T-helper 1 cell (primary cell): ENCODE results near the gene GOLGA3.
"Not testable (repeated sequence)": the region's sequence is repeated elsewhere in the genome, so short reads cannot be mapped to it uniquely, and the experiment has no call there.

Experiments used
- DNase-seq, 5 donors: peaks; one replicate each; pipeline ENCODE4 v3.0.0-alpha.2; 2012 to 2020

The GOLGA3 gene

GRCh38 chr12:132847363-132848356 lies 19.0 kb upstream of the GOLGA3 start:
- DNase-seq = no peak

- DNase-seq = not testable (repeated sequence)
These were observed 16.0 kb upstream of the GOLGA3 start for GRCh38 chr12:132844681-132845080.

GRCh38 chr12:132842449-132843045 lies 13.9 kb upstream of the GOLGA3 start:
- DNase-seq = no peak

GRCh38 chr12:132841151-132841550 lies 12.5 kb upstream of the GOLGA3 start:
- DNase-seq = no peak

- DNase-seq = no peak
These were observed 11.9 kb upstream of the GOLGA3 start for GRCh38 chr12:132840536-132840935.

GRCh38 chr12:132839558-132840235 lies 11.0 kb upstream of the GOLGA3 start:
- no peak for DNase-seq

- no peak for DNase-seq
These were observed 9.9 kb upstream of the GOLGA3 start for GRCh38 chr12:132838410-132839080.

- no peak for DNase-seq
These were observed 9.2 kb upstream of the GOLGA3 start for GRCh38 chr12:132837693-132838409.

GRCh38 chr12:132836795-132837331 lies 8.2 kb upstream of the GOLGA3 start:
- no peak for DNase-seq

GRCh38 chr12:132836230-132836629 lies 7.6 kb upstream of the GOLGA3 start:
- DNase-seq = not testable (repeated sequence)

GRCh38 chr12:132835076-132836025 lies 6.7 kb upstream of the GOLGA3 start:
- no peak for DNase-seq

- DNase-seq = peak in 1 of 5 donors; percentile 73
These were observed 5.6 kb upstream of the GOLGA3 start for GRCh38 chr12:132834181-132834711.

GRCh38 chr12:132833341-132833740 lies 4.7 kb upstream of the GOLGA3 start:
- DNase-seq = no peak

- DNase-seq = no peak
These were observed 3.1 kb upstream of the GOLGA3 start for GRCh38 chr12:132831771-132832170.

- DNase-seq = peak in 3 of 5 donors; percentile 8 to 32 (median 22)
These were observed 636 bp downstream of the GOLGA3 start for GRCh38 chr12:132827763-132828703.

- DNase-seq = no peak
These were observed 2.8 kb downstream of the GOLGA3 start for GRCh38 chr12:132825861-132826260.

GRCh38 chr12:132825089-132825488 lies 3.6 kb downstream of the GOLGA3 start:
- DNase-seq = no peak

- DNase-seq = no peak
These were observed 4.6 kb downstream of the GOLGA3 start for GRCh38 chr12:132824053-132824452.

- DNase-seq = peak in 1 of 5 donors; percentile 26
These were observed 10.1 kb downstream of the GOLGA3 start for GRCh38 chr12:132818562-132818961.
